C4-2B (cell line): Measurements from ENCODE around the gene GALNT3.

Experiments
- H3K27ac ChIP-seq: fragments of 450-650 bp; 2 replicates; pipeline ENCODE4 v1.5.1; 2017
- CTCF ChIP-seq: fragments of 450-650 bp; conservative IDR thresholded peaks from 2 replicates; pipeline ENCODE4 v1.5.1; 2017; ENCODE audit warnings: mild to moderate bottlenecking
- ZFX ChIP-seq: fragments of 450-650 bp; IDR thresholded peaks from 2 replicates; pipeline ENCODE4 v1.6.1; 2017

Gene GALNT3

GRCh38 chr2:165778653-165779451 is 15.2 kb downstream of the GALNT3 start:
- peak overlapping the region; percentile 99 for H3K27ac ChIP-seq
- TF ChIP-seq ZFX: no peak
- peak; percentile 81 for TF ChIP-seq CTCF

DNA sequence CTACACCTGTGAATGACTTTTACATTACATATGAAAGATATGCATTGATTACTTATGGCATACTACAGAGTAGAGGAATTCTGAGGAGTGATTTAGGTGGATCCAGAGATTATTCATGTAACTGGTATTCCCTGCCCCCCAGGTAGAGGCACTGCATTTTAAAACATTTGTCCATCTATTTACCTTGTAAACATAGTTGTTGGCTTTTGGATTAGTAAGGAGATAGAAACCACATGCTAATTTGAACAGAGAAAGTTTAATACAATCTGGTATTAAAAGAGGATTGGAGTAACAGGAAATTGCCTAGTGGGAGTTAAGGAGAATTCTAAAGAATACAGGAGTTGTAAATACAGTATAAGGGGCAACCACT is 15.9 kb downstream of the GALNT3 start:
- peak overlapping the region; percentile 99 for H3K27ac ChIP-seq

GRCh38 chr2:165777522-165778186 is 16.4 kb downstream of the GALNT3 start:
- peak overlapping the region; percentile 99; the same call in 1 of the 2 replicates for H3K27ac ChIP-seq
- TF ChIP-seq ZFX: no peak
- no peak for TF ChIP-seq CTCF

More for the DNA sequence above, 15.9 kb downstream of the GALNT3 start:
- TF ChIP-seq CTCF (no peak), ZFX (no peak)

DNA sequence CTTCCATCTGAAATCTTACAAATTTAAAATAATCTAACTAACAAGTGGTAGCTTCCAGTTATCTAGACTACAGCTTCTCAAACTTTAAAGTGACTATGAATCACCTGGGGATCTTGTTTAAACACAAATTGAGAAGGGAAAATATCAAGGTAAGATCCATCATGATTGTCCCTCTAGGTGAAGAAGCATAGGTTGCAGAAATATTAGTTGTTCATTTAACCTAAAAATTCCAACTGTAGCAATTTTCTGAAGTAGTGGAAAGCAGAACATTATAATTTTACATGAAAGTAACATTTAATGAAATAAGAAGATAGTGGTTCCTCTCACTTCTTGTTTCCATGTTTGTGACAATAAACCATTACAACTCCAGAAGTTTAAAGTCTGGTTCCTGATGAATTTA is 17.3 kb downstream of the GALNT3 start:
- no peak overlapping the region for H3K27ac ChIP-seq

GRCh38 chr2:165776013-165776412 is 18.0 kb downstream of the GALNT3 start:
- H3K27ac ChIP-seq: no peak overlapping the region
- no peak for TF ChIP-seq ZFX

More for the DNA sequence above, 17.3 kb downstream of the GALNT3 start:
- no peak for TF ChIP-seq CTCF
- TF ChIP-seq ZFX: no peak

DNA sequence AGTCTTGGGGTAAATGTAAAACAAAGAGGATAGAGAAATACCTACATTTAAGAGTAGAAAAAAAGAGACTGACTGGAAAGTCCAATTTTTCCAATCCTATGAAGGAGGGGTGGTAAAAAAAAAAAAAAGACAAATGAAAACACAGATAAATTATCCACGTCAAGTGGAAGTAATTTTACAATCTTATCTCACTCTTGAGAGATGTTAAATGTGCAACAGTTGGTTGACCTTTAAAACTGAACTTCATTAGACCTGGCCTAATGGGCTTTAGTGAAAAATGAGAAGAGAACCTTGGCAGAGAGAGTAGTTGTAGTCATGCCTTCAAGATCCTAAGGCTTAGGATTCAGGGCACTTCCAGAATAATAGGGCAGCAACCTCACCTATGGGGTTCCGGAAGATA is 20.4 kb downstream of the GALNT3 start:
- no peak overlapping the region for H3K27ac ChIP-seq
- TF ChIP-seq CTCF (no peak), ZFX (no peak)

DNA sequence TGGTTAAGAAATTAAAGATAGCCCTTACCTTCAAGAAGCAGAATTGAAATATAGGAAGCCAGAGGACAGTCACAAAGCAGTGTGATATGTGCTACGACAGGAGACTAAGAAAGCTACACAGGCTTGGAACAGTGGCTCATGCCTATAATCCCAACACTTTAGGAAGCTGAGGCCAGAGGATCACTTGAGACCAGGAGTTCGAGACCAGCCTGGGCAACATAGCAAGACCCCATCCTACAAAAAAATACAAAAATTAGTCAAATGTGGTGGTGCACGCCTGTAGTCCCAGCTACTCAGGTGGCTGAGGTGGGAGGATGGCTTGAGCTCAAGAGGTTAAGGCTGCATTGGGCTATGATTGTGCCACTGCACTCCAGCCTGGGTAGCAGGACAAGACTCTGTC is 21.9 kb downstream of the GALNT3 start:
- TF ChIP-seq CTCF: no peak
- TF ChIP-seq ZFX: no peak
- no peak overlapping the region for H3K27ac ChIP-seq
